Common myeloid progenitor, CD34-positive (primary cell): ENCODE measurements around the gene B3GALT5.
"Not testable (repeated sequence)": the region's sequence is repeated elsewhere in the genome, so short reads cannot be mapped to it uniquely, and the experiment has no call there.

ENCODE experiments used
- CTCF ChIA-PET: fragments of 350-600 bp; sonication (Branson Sonifier 250); formaldehyde crosslinking; loops from one replicate; lab custom pipeline; 2021; ENCODE audit warnings: antibody characterized with exemption; lab: Charles Lee
- POLR2A ChIA-PET: fragments of 350-600 bp; sonication (Branson Sonifier 250); formaldehyde crosslinking; loops from one replicate; lab custom pipeline; 2021; ENCODE audit warnings: antibody characterized with exemption; lab: Charles Lee
- DNase-seq, 3 donors: peaks; one replicate each; pipeline versions ENCODE4 v3.0.0 to v3.0.0-alpha.2; 2013
- H3K27ac ChIP-seq, 2 experiments: 1 replicate in 1 of 2; 2 replicates in 1 of 2; pipeline ENCODE4 v1.7.0; 2013; ENCODE audit warnings: inconsistent platforms in 2 of 2, low read length in 2 of 2, mild to moderate bottlenecking in 2 of 2, low read depth in 1 of 2, moderate library complexity in 1 of 2; ENCODE audit not compliant: severe bottlenecking in 2 of 2, insufficient read depth in 1 of 2, poor library complexity in 1 of 2
- H3K27me3 ChIP-seq, 5 experiments: replicated peaks in 2 of 5; 1 replicate in 3 of 5; 2 replicates in 2 of 5; pipeline versions ENCODE4 v1.6.1 to v1.7.0; 2013; ENCODE audit warnings: low read length in 4 of 5, mild to moderate bottlenecking in 2 of 5, moderate library complexity in 2 of 5, inconsistent platforms in 1 of 5; ENCODE audit not compliant: insufficient read depth in 5 of 5, control insufficient read depth in 4 of 5
- H3K36me3 ChIP-seq, 4 experiments: 1 replicate in 2 of 4; 2 replicates in 2 of 4; pipeline versions ENCODE4 v1.6.1 to v1.7.0; 2013; ENCODE audit warnings: low read length in 3 of 4, control low read depth in 1 of 4, mild to moderate bottlenecking in 1 of 4; ENCODE audit not compliant: control insufficient read depth in 4 of 4, insufficient read depth in 4 of 4
- H3K4me1 ChIP-seq, 4 experiments: 1 replicate in 3 of 4; 2 replicates in 1 of 4; pipeline versions ENCODE4 v1.6.1 to v1.7.1; 2013; ENCODE audit warnings: low read length in 3 of 4, mild to moderate bottlenecking in 3 of 4, control low read depth in 1 of 4, inconsistent platforms in 1 of 4, moderate library complexity in 1 of 4; ENCODE audit not compliant: control insufficient read depth in 4 of 4, insufficient read depth in 4 of 4; ENCODE audit errors: control extremely low read depth in 1 of 4
- H3K4me3 ChIP-seq, 7 experiments: 1 replicate in 4 of 7; 2 replicates in 3 of 7; pipeline versions ENCODE4 v1.5.1 to v1.7.0; 2013; ENCODE audit warnings: mild to moderate bottlenecking in 7 of 7, low read length in 6 of 7, moderate library complexity in 6 of 7, inconsistent platforms in 2 of 7, low read depth in 2 of 7, control low read depth in 1 of 7; ENCODE audit not compliant: insufficient read depth in 4 of 7, control insufficient read depth in 1 of 7; ENCODE audit errors: extremely low read depth in 1 of 7
- H3K9me3 ChIP-seq, 5 experiments: 1 replicate in 4 of 5; 2 replicates in 1 of 5; pipeline versions ENCODE4 v1.6.1 to v1.7.1; 2013; ENCODE audit warnings: low read length in 4 of 5, mild to moderate bottlenecking in 2 of 5, inconsistent platforms in 1 of 5, low read depth in 1 of 5, moderate library complexity in 1 of 5; ENCODE audit not compliant: control insufficient read depth in 4 of 5, insufficient read depth in 2 of 5; ENCODE audit errors: control extremely low read depth in 1 of 5
- whole genome bisulfite sequencing: methylation state at CpG from one replicate; pipeline ENCODE4 v1.1.5; 2013; ENCODE audit not compliant: insufficient coverage; 5-methylcytosine and 5-hydroxymethylcytosine counted together

B3GALT5 gene

DNA sequence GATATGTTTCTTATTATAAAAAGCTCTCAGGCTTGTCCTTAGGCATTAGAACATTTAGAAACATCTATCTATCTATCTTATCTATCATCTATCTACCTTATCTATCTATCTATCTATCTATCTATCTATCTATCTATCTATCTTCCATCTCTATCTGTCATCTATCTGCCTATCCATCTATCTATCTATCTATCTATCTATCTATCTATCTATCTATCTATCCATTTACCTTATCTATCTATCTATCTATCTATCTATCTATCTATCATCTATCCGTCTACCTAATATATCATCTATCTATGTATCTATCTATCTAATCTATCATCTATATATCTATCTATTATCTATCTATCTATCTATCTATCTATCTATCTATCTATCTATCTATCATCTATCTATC lies 77.1 kb downstream of the B3GALT5 start:
- H3K27me3 ChIP-seq, POLR2A ChIA-PET, H3K9me3 ChIP-seq, H3K36me3 ChIP-seq, CTCF ChIA-PET, H3K27ac ChIP-seq, H3K4me1 ChIP-seq, DNase-seq, H3K4me3 ChIP-seq: not testable (repeated sequence)
- WGBS = 100% methylated on average over 1 of the region's 1 CpG

DNA sequence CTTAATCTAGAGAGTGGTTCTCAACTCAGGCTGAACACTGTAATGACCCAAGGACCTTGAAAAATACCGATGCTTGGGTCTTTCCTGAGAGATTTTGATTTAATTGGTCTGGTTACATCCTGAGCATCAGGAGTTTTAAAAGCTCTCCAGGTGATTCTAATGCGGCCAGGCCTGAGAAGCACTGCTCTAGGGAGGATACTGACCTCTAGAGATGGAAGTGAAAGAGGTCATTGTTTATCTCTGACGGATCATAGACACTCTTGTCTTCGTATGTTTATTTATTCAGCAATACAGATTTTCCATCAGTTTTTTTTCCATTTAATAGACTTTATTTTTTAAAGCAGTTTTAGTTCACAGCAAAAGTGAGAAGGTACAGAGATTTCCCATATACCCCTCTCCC lies 77.7 kb downstream of the B3GALT5 start:
- peaks cover 0 to 3% (median 0%) of the 10 kb centered on the region in 5 experiments for H3K9me3 ChIP-seq
- no peak for DNase-seq
- H3K4me3 ChIP-seq = no peak overlapping the region
- peaks cover 0 to 5% (median 2%) of the 10 kb centered on the region in 5 experiments for H3K27me3 ChIP-seq
- ChIA-PET CTCF (no interaction called here), POLR2A (no interaction called here)
- WGBS = 100% methylated on average over 1 of the region's 4 CpGs
- no peak overlapping the region for H3K27ac ChIP-seq
- no peaks in the 10 kb centered on the region for H3K4me1 ChIP-seq
- no peaks in the 10 kb centered on the region for H3K36me3 ChIP-seq

DNA sequence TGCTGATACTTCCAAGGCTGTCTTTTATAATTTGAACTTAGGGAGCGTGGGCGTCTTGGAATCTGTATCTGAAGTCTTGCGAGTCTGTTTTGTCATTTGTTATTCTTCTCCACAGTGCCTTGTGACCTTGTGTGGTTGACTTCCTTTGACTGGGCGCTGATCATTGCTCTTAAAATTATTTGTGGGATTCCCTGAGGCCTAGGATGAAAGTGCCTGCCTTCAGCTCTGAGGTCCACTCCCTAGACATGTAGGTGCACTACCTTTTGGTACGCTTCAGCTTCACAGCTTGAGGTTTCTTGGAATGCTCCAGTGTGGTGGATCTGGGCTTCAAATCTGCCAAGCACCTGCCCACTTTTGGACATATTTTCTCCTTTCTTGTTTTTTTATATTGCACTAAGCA lies 82.0 kb downstream of the B3GALT5 start:
- Histone ChIP-seq H3K27me3 (peaks cover 0 to 6% (median 2%) of the 10 kb centered on the region in 5 experiments), H3K27ac (no peak overlapping the region), H3K36me3 (no peaks in the 10 kb centered on the region), H3K9me3 (peaks cover 0 to 3% (median 0%) of the 10 kb centered on the region in 5 experiments), H3K4me3 (no peak overlapping the region), H3K4me1 (no peaks in the 10 kb centered on the region)
- WGBS = 98% methylated on average over 5 of the region's 5 CpGs
- ChIA-PET POLR2A (no interaction called here), CTCF (no interaction called here)
- no peak for DNase-seq

DNA sequence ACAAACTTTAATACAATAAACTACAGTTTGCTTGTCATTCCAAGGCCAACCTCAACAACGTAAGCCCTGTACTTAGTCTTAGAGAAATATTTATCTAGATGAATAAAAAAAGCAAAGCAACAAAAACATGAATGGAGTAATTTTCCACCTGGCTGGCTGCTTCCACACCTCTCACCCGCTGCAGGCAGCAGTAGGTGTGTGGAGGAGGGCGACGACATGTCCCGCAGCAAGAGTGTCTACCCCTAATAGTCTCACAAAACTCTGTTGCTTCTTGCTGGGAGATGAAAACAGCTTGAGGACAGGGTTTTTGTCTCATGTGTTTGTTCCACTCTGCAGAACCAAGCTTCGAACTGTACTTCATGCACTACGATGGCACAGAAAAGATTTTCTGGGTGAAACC lies 83.5 kb downstream of the B3GALT5 start:
- H3K4me1 ChIP-seq = no peaks in the 10 kb centered on the region
- WGBS = 100% methylated on average over 4 of the region's 7 CpGs
- H3K4me3 ChIP-seq = no peak overlapping the region
- peaks cover 0 to 7% (median 2%) of the 10 kb centered on the region in 5 experiments for H3K27me3 ChIP-seq
- H3K27ac ChIP-seq = no peak overlapping the region
- H3K9me3 ChIP-seq = peaks cover 0 to 3% (median 0%) of the 10 kb centered on the region in 5 experiments
- no peak for DNase-seq
- ChIA-PET POLR2A (no interaction called here), CTCF (no interaction called here)
- no peaks in the 10 kb centered on the region for H3K36me3 ChIP-seq

- CTCF ChIA-PET = interaction anchor here (1.2 kb wide), 1 partner anchor 20 kb away, joined by 3 read pairs; no protein-coding TSS in a partner anchor
- H3K4me3 ChIP-seq = no peak overlapping the region
- H3K4me1 ChIP-seq = no peaks in the 10 kb centered on the region
- no peaks in the 10 kb centered on the region for H3K36me3 ChIP-seq
- peaks cover 0 to 7% (median 2%) of the 10 kb centered on the region in 5 experiments for H3K27me3 ChIP-seq
- H3K27ac ChIP-seq = no peak overlapping the region
- WGBS = 83% methylated on average over 4 of the region's 4 CpGs
- peaks cover 0 to 3% (median 0%) of the 10 kb centered on the region in 5 experiments for H3K9me3 ChIP-seq
- POLR2A ChIA-PET = no interaction called here
- DNase-seq = no peak
Observed at GRCh38 chr21:39696618-39697017, 83.9 kb downstream of the B3GALT5 start.

DNA sequence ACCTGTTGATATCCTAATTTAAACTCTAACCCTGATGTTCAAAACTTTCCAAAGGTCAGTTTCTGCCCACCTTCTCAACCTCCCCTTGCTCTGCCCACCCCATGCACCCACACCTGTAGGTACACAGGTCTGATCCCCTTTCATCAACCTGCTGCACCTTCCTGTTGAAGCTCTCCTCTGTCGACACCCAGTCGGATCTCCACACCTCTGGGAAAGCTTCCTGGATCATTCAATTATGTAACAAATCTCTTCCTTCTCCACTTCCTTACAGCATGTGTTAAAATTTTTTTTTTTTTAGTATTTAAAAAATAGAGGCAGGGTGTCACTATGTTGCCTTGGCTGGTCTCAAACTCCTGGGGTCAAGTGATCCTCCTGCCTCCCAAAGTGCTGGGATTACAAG lies 87.6 kb downstream of the B3GALT5 start:
- peaks cover 0 to 9% (median 0%) of the 10 kb centered on the region in 5 experiments for H3K9me3 ChIP-seq
- H3K36me3 ChIP-seq = no peaks in the 10 kb centered on the region
- POLR2A ChIA-PET = no interaction called here
- no peak for DNase-seq
- no peak overlapping the region for H3K27ac ChIP-seq
- CTCF ChIA-PET = no interaction called here
- no peaks in the 10 kb centered on the region for H3K4me1 ChIP-seq
- no CpG with 5 or more reads among the region's 2 CpGs for WGBS
- peaks cover 0 to 4% (median 2%) of the 10 kb centered on the region in 5 experiments for H3K27me3 ChIP-seq
- H3K4me3 ChIP-seq = no peak overlapping the region

DNA sequence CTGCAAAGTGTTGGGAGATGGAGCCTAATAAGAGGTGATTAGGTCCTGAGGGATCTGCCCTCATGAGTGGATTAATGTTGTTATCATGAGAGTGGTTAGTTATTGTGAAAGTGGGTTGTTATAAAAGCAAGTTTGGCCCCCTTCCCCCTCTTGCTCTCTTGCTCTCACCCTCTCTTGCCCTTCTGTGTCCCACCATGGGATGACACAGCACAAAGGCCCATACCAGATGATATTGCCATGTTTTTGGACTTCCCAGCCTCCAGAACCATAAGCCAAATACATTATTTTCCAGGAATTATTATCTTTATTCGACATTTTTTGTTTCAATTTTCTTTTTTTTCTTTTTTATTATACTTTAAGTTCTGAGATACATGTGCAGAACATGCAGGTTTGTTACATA lies 90.8 kb downstream of the B3GALT5 start:
- H3K27me3 ChIP-seq = peaks cover 0 to 4% (median 2%) of the 10 kb centered on the region in 5 experiments
- H3K36me3 ChIP-seq = no peaks in the 10 kb centered on the region
- no peak overlapping the region for H3K4me3 ChIP-seq
- peaks cover 0 to 9% (median 0%) of the 10 kb centered on the region in 5 experiments for H3K9me3 ChIP-seq
- H3K4me1 ChIP-seq = no peaks in the 10 kb centered on the region
- POLR2A ChIA-PET = no interaction called here
- H3K27ac ChIP-seq = no peak overlapping the region
- WGBS = no CpG with 5 or more reads among the region's 1 CpG
- CTCF ChIA-PET = no interaction called here
- DNase-seq = no peak
